ENCODE results near the gene NACC2.

- TF ChIP-seq GATA2 (IDR thresholded peaks at IDR 0.05; ENCODE audit: insufficient read depth, insufficient read length, low read depth, low read length) (no peak), CTCF (IDR thresholded peaks at IDR 0.05; ENCODE audit: extremely low read depth in 1 of 2, insufficient read depth in 1 of 2, low read depth in 1 of 2, low read length in 2 of 2) (peak in 1 of 2 donors; percentile 13), MYC (IDR thresholded peaks at IDR 0.05; ENCODE audit: low read depth, low read length) (no peak)
These were observed 37.5 kb upstream of the NACC2 start for GRCh38 chr9:136132512-136133050.
